Osteoblast (primary cell): Measurements from ENCODE around the gene PAX5. TPM values are rescaled to one million over a fixed set of nuclear protein-coding genes. Genes with fewer than 3 reads are reported as not detected.
A peak's percentile ranks its signal among the peaks of the same experiment; 100 is the strongest.

Experiments used
- DNase-seq: peaks from one replicate; pipeline ENCODE4 v3.0.0; 2011; ENCODE audit warnings: low spot score, mixed read lengths; ENCODE audit not compliant: insufficient read length; ENCODE audit errors: missing footprints
- H2AFZ ChIP-seq: 2 replicates; pipeline ENCODE4 v1.6.0; 2011; ENCODE audit warnings: mild to moderate bottlenecking, low read length
- H3K27ac ChIP-seq: 2 replicates; pipeline ENCODE4 v1.5.1; 2011; ENCODE audit warnings: mild to moderate bottlenecking, low read depth, low read length, moderate library complexity
- H3K27me3 ChIP-seq: 2 replicates; pipeline ENCODE4 v1.6.0; 2012; ENCODE audit warnings: mild to moderate bottlenecking, control low read depth, inconsistent platforms, low read length, moderate library complexity; ENCODE audit not compliant: insufficient read depth
- H3K36me3 ChIP-seq: 2 replicates; pipeline ENCODE4 v1.5.1; 2011; ENCODE audit warnings: mild to moderate bottlenecking, low read length, control low read depth, moderate library complexity; ENCODE audit not compliant: insufficient read depth
- H3K4me1 ChIP-seq: 2 replicates; pipeline ENCODE4 v1.5.1; 2011; ENCODE audit warnings: mild to moderate bottlenecking, low read length, control low read depth, moderate library complexity; ENCODE audit not compliant: insufficient read depth
- H3K4me2 ChIP-seq: 2 replicates; pipeline ENCODE4 v1.6.0; 2011; ENCODE audit warnings: mild to moderate bottlenecking, low read length; ENCODE audit not compliant: insufficient read depth
- H3K4me3 ChIP-seq: fragments of 200-600 bp; sonication (generic); 3 replicates; pipeline ENCODE4 v1.5.1; 2012; ENCODE audit warnings: mild to moderate bottlenecking, low read length, inconsistent platforms; ENCODE audit not compliant: insufficient read depth
- H3K79me2 ChIP-seq: 2 replicates; pipeline ENCODE4 v1.6.0; 2012; ENCODE audit warnings: mild to moderate bottlenecking, low read length, control low read depth, inconsistent platforms; ENCODE audit not compliant: insufficient read depth
- H3K9me3 ChIP-seq: 2 replicates; pipeline ENCODE4 v1.5.1; 2011; ENCODE audit warnings: low read depth, low read length, control low read depth
- H4K20me1 ChIP-seq: 2 replicates; pipeline ENCODE4 v1.6.0; 2012; ENCODE audit warnings: mild to moderate bottlenecking, low read length, control low read depth; ENCODE audit not compliant: insufficient read depth
- total RNA-seq: library from RNA; depleted of rRNA; stranded (reverse); fragments of >200 nt; gene quantifications from 2 replicates; pipeline ENCODE4 v1.2.3, GENCODE V29; 2012
- TF ChIP-seq, protein P1 (sequence below): IDR thresholded peaks from 2 replicates; pipeline ENCODE4 v1.5.1; 2011; ENCODE audit warnings: mild to moderate bottlenecking, low read depth, low read length, moderate library complexity; ENCODE audit errors: extremely low read depth

PAX5 gene
- total RNA-seq, 1 donor = not detected

DNA sequence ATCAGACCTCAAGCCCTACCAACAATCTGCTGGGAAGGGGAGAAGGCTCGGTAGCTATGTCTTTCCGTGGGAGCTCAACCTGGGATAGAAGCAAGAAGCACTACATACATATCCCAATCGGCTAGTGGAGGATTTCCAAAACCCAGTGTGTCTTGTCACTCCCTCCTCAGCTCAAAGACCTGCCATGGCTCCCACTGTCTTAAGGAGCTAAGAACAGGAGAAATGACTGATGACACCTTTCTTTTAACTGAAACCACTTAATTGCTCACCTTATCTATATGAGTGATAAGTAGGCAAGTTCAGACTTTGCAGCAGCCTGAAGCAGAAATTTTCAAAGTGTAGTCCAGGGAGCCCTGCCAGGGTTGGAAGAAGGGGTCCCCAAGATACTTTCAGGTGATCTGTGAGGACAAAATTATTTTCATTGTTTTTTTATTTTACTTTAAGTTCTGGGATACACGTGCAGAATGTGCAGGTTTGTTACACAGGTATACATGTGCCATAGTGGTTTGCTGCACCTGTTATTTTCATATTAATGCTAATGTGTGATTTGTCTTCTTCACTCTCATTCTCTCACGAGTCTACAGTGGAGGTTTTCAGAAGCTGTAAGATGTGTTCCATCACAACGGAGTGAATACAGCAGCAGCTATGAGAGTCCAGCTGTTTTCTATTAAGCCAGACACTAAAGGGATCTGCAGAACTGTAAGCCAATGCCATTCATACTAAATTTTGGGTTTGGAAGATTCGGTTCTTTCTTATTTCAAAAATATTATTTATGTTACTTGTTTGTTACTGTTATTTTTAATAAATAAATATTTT, 41.4 kb downstream of the PAX5 start:
- peaks cover 7% of the 10 kb centered on the region for H3K4me1 ChIP-seq
- TF ChIP-seq, protein P1, sequence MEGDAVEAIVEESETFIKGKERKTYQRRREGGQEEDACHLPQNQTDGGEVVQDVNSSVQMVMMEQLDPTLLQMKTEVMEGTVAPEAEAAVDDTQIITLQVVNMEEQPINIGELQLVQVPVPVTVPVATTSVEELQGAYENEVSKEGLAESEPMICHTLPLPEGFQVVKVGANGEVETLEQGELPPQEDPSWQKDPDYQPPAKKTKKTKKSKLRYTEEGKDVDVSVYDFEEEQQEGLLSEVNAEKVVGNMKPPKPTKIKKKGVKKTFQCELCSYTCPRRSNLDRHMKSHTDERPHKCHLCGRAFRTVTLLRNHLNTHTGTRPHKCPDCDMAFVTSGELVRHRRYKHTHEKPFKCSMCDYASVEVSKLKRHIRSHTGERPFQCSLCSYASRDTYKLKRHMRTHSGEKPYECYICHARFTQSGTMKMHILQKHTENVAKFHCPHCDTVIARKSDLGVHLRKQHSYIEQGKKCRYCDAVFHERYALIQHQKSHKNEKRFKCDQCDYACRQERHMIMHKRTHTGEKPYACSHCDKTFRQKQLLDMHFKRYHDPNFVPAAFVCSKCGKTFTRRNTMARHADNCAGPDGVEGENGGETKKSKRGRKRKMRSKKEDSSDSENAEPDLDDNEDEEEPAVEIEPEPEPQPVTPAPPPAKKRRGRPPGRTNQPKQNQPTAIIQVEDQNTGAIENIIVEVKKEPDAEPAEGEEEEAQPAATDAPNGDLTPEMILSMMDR = no peak
- no peaks in the 10 kb centered on the region for H3K36me3 ChIP-seq
- no peak overlapping the region for H2AFZ ChIP-seq
- no peak overlapping the region for H3K4me3 ChIP-seq
- H3K4me2 ChIP-seq = no peak overlapping the region
- H3K27ac ChIP-seq = no peak overlapping the region
- H3K79me2 ChIP-seq = no peaks in the 10 kb centered on the region
- no peak for DNase-seq
- H3K9me3 ChIP-seq = peaks cover 8% of the 10 kb centered on the region
- H4K20me1 ChIP-seq = no peaks in the 10 kb centered on the region
- H3K27me3 ChIP-seq = peaks cover 40% of the 10 kb centered on the region

DNA sequence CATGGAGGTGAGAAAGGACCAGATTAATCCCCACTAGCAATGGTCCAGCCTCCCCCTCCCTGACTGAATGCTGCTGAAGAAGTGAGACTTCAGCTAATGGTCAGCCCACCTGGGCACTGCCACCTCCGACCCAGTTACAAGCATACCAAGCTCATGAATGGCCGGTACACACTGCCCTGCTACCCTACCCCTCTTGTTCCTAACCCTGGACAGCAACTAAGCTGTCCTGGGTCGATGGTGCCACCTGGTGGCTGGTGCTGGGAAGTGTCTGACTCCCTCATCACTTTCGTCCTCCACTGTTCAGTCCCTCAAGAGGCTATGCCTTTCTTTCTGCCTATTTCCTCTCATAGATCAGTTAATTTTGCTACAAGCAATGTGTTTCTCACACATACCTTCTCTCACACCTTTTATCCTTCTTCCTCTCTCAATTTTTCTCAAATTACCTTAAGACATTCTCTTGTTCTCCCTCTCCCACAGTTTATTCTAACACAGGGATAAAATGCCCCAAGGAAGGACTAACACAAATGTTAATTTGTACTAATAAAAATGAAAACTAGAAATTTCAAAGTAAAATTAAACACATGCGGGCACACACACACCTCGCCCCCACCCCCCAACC, 42.4 kb downstream of the PAX5 start:
- H3K4me2 ChIP-seq = no peak overlapping the region
- H3K27me3 ChIP-seq = peaks cover 51% of the 10 kb centered on the region
- H3K9me3 ChIP-seq = peaks cover 8% of the 10 kb centered on the region
- H4K20me1 ChIP-seq = no peaks in the 10 kb centered on the region
- no peaks in the 10 kb centered on the region for H3K36me3 ChIP-seq
- no peak overlapping the region for H2AFZ ChIP-seq
- DNase-seq = peak; percentile 92
- TF ChIP-seq, protein P1 = peak; percentile 67
- no peak overlapping the region for H3K4me3 ChIP-seq
- H3K79me2 ChIP-seq = no peaks in the 10 kb centered on the region
- H3K27ac ChIP-seq = no peak overlapping the region
- H3K4me1 ChIP-seq = peaks cover 7% of the 10 kb centered on the region

DNA sequence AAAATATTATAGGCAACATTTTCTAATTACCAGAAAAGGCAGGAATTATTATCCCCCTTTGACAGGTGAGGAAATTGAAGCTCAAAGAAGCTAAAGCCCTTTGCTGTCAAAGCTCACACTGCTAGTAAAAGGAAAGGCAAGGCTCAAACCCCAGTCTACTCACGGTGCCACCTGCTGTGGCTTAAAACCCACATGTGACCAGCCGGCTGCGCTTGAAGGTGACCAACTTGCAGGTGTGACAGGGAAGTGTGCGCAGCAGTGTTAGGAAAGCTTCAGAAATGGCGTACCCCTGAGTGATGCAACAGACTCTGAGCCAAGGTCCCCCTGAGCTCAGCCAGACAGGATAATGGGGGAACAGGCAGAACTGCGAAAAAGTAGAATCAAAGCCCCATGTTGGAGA, 45.2 kb downstream of the PAX5 start:
- no peak for DNase-seq
- TF ChIP-seq, protein P1 = no peak
- Histone ChIP-seq H3K79me2 (no peaks in the 10 kb centered on the region), H3K4me3 (no peak overlapping the region), H4K20me1 (peaks cover 3% of the 10 kb centered on the region), H3K36me3 (no peaks in the 10 kb centered on the region), H3K27ac (no peak overlapping the region), H3K9me3 (peaks cover 8% of the 10 kb centered on the region), H2AFZ (no peak overlapping the region), H3K27me3 (peaks cover 70% of the 10 kb centered on the region), H3K4me2 (no peak overlapping the region), H3K4me1 (no peaks in the 10 kb centered on the region)

DNA sequence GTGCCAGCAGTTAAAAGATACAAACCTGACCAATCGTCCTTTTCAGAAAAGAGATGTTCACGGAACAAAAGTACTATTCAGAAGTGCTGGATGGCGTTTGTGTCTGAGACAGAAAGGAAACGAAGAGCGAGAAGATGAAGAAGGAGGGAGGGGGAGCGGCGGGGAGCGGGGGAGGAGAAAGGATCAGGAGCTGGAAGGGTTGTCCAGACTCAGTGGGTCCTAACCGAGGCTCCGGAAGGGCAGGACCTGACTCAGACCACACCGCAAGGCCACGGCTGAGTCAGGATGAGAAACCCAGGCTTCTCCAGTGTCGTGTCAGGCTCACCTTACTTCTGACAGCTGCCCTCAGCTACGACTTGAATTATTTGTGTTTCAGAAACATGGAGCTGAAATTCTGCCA, 46.2 kb downstream of the PAX5 start:
- no peaks in the 10 kb centered on the region for H3K79me2 ChIP-seq
- no peaks in the 10 kb centered on the region for H3K4me1 ChIP-seq
- H3K27ac ChIP-seq = no peak overlapping the region
- peaks cover 3% of the 10 kb centered on the region for H4K20me1 ChIP-seq
- no peak overlapping the region for H3K4me2 ChIP-seq
- no peak for DNase-seq
- H2AFZ ChIP-seq = no peak overlapping the region
- no peaks in the 10 kb centered on the region for H3K36me3 ChIP-seq
- H3K27me3 ChIP-seq = peaks cover 74% of the 10 kb centered on the region
- H3K4me3 ChIP-seq = no peak overlapping the region
- peaks cover 8% of the 10 kb centered on the region for H3K9me3 ChIP-seq
- TF ChIP-seq, protein P1 = no peak
